GM18909 (cell line): ENCODE results near the gene KDSR.

Source experiments
- ATAC-seq: cut with Tn5 transposase; IDR thresholded peaks from one replicate; pipeline ENCODE4 v1.9.1; 2021; ENCODE audit warnings: mild to moderate bottlenecking; ENCODE audit not compliant: unreplicated experiment, poor library complexity

KDSR gene, protein sequence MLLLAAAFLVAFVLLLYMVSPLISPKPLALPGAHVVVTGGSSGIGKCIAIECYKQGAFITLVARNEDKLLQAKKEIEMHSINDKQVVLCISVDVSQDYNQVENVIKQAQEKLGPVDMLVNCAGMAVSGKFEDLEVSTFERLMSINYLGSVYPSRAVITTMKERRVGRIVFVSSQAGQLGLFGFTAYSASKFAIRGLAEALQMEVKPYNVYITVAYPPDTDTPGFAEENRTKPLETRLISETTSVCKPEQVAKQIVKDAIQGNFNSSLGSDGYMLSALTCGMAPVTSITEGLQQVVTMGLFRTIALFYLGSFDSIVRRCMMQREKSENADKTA

GRCh38 chr18:63367053-63367953 is at the start of gene KDSR:
KDSR (minus strand) TSS chr18:63367206; CDS start chr18:63367118, 88 bp downstream.
- peak; percentile 88 for ATAC-seq

- ATAC-seq: no peak
Observed at GRCh38 chr18:63412953-63413352, 45.9 kb upstream of the KDSR start.

- ATAC-seq: no peak
Observed at GRCh38 chr18:63410792-63411191, 43.8 kb upstream of the KDSR start.

GRCh38 chr18:63409301-63409700 is 42.3 kb upstream of the KDSR start:
- no peak for ATAC-seq

GRCh38 chr18:63407734-63408133 is 40.7 kb upstream of the KDSR start:
- no peak for ATAC-seq

DNA sequence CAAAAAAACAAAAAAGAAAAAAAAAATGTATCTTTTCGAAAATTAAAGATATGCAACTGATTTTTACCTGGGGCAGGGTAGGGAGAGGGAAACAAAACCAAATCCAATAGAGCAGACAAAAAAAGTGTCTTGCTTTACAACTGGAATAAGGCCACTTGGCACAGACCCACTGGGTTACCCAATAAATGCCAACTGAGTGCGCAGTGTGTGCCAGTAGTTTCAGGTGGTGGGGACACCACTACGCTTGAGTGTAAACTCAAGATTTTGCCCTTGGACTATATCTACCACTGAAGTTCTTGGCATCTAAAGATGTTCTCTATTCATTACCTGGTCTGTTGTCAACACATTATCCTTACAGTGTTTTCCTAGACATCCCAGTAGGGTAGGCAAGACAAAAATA is 39.0 kb upstream of the KDSR start:
- ATAC-seq: no peak

GRCh38 chr18:63402246-63403162 is 35.5 kb upstream of the KDSR start:
- ATAC-seq: no peak

- no peak for ATAC-seq
Observed at GRCh38 chr18:63399300-63399699, 32.3 kb upstream of the KDSR start.

DNA sequence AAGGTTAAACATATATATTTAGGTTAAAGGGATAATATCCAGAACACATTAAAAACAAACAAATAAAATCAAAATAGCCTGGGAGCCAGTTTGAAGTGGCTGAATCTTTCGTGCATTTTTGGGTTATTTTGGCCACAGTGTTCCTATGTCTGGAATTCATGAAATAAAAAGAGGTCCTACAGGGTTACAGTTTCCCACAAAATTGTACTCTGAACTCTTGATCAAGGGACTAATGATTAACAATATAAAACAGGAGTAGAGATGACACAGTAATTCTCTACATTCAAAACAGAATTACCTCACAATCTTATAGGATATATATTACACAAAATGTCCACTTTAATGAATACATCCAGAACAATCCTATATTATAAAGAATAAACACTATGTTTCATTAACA is 30.3 kb upstream of the KDSR start:
- no peak for ATAC-seq

- no peak for ATAC-seq
Observed at GRCh38 chr18:63395503-63395902, 28.5 kb upstream of the KDSR start.

- no peak for ATAC-seq
Observed at GRCh38 chr18:63394954-63395353, 27.9 kb upstream of the KDSR start.

GRCh38 chr18:63387861-63388260 is 20.9 kb upstream of the KDSR start:
- no peak for ATAC-seq

GRCh38 chr18:63382843-63383242 is 15.8 kb upstream of the KDSR start:
- no peak for ATAC-seq

- ATAC-seq: no peak
Observed at GRCh38 chr18:63379639-63379962, 12.6 kb upstream of the KDSR start.

DNA sequence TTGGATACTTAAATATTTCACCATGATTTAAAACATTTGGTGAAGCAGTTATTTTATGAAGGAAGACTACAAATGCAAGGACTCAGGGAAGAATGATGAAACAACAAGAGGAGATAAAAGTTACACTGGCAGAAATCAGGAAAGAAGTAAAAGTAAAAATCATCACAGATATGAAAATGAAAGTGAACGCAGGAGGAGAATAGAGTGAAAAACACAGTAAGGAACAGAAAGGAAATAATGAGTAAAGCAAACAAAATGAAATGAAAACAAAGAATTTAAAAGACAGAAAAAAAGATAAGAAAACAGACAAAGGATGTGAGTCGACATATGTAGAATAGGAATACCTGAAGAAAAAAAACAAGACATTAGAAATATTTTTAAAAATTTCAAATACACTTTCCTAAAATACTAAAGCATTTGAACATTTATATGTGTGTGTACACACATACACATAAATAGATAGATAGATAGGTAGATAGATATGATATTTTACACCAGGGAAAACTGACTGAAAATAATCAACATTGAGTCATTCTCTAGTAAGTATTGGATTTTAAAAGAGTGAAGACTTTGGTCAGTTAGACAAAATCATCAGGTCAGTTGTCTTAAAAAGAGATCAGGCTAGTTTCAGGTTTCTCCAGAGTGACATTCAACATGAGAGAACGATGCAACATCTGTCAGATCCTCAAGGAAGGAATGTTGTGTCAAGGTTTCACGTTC is 12.1 kb upstream of the KDSR start:
- ATAC-seq: no peak

DNA sequence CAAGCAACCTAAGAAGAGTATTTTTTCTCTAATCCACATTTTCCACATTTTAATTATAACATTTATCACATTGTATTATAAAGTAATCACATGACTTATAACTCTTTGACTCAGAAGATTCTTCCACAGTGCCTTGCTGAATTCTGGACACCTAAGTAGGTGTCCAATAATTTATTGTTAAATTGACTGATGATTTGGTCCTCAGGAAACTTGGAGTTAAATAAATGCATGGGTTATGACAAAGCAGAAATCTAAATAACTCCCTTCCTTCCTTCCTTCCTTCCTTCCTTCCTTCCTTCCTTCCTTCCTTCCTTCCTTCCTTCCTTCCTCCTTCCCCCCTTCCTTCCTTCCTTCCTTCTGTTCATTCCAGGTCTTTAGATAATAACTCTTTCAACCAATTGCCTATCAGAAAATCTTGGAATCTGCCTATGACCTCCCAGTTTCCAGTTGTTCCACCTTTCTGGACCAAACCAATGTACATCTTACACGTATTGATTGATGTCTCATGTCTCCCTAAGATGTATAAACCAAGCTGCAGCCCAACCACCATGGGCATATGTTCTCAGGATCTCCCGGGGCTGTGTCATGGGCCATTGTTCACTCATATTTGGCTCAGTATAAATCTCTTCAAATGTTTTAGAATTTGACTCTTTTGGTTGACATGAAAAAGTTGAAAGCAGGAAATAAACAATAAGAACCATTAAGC is 10.4 kb upstream of the KDSR start:
- no peak for ATAC-seq

GRCh38 chr18:63376538-63376937 is 9.5 kb upstream of the KDSR start:
- ATAC-seq: no peak

DNA sequence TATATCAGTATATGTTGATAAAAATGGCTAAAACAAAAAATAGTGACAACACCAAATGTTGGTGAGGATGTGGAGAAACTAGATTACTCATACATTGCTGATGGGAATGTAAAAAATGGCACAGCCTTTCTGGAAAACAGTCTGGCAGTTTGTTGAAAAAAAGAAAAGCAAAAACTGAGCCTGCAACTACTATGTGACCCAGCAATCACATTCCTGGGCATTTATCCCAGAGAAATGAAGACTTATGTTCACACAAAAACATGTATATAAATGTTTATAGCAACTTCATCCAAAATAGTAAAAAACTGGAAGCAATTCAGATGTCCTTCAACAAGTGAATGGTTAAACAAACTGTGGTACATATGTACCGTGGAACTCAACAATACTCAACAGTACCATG is 7.5 kb upstream of the KDSR start:
- ATAC-seq: no peak

- no peak for ATAC-seq
Observed at GRCh38 chr18:63373161-63373560, 6.2 kb upstream of the KDSR start.
